Pancreas (tissue), 10 donors: ENCODE measurements around the gene KRT84. TPM values are rescaled to one million over a fixed set of nuclear protein-coding genes. Genes with fewer than 3 reads are reported as not detected.
A peak's percentile ranks its signal among the peaks of the same experiment; 100 is the strongest.

Experiments used
- ATAC-seq, 4 donors: fragments of 200-7000 bp; cut with Tn5 transposase; one replicate each; pipeline versions ENCODE4 v1.8.0 to v1.9.1; 2020; ENCODE audit warnings: mild to moderate bottlenecking in 4 of 4, moderate library complexity in 4 of 4
- DNase-seq, 6 donors: peaks; one replicate each; pipeline ENCODE4 v3.0.0-alpha.2; 2020
- FAIRE-seq: peaks from 2 replicates; lab custom pipeline; 2012; peaks lifted over from hg19 to GRCh38; lab: Jason Lieb, UNC
- H3K27ac ChIP-seq, 4 donors: fragments of 200-600 bp; sonication (generic); 1 replicate in 3 of 4; 2 replicates in 1 of 4; pipeline versions ENCODE4 v1.5.0 to v1.8.0; 2020
- H3K27me3 ChIP-seq, 4 donors: fragments of 200-600 bp; one replicate each; pipeline ENCODE4 v1.8.0; 2021
- H3K36me3 ChIP-seq, 3 donors: fragments of 200-600 bp; sonication (generic) in 1 of 3; one replicate each; pipeline versions ENCODE4 v1.5.0 to v1.8.0; 2020 to 2021
- H3K4me1 ChIP-seq, 3 donors: fragments of 200-600 bp; one replicate each; pipeline ENCODE4 v1.8.0; 2021
- H3K4me3 ChIP-seq, 4 donors: fragments of 200-600 bp; sonication (generic) in 2 of 4; one replicate each; pipeline versions ENCODE4 v1.5.0 to v1.8.0; 2020 to 2021
- H3K9me3 ChIP-seq, 4 donors: fragments of 200-600 bp; one replicate each; pipeline ENCODE4 v1.8.0; 2021
- WGBS, 2 donors: extraction: QIAGEN DNeasy Blood & Tissue Kit; methylation state at CpG; one replicate each; pipeline ENCODE4 v1.1.7; 2013; 5-methylcytosine and 5-hydroxymethylcytosine counted together
- intact Hi-C, 3 donors: fragments of 100-400 bp; cut with DNase I; formaldehyde crosslinking; loops; one replicate each; pipeline versions ENCODE4 v1.11.1 to v1.14.2; 2022
- polyA plus RNA-seq, 2 donors: library from polyadenylated mRNA; stranded (reverse); fragments of 200-250 nt; gene quantifications; one replicate each; pipeline ENCODE4 v1.2.3, GENCODE V29; 2013
- total RNA-seq, 6 donors: library from RNA; stranded (reverse); fragmentation: NEBNext Ultra II Directional in 4 of 6; extraction: Animal tissue kit (Norgen Biotek cat#: 25700) in 4 of 6; gene quantifications; one replicate each; pipeline versions ENCODE4 v1.2.1 to v1.2.4, GENCODE V29; 2021 to 2023
- TF ChIP-seq, protein P1 (sequence below), 4 donors: fragments of 200-600 bp; sonication (generic) in 3 of 4; IDR thresholded peaks; one replicate each; pipeline versions ENCODE4 v1.5.0 to v1.8.0; 2021; ENCODE audit warnings: antibody characterized with exemption in 4 of 4
- donor health status: healthy with polysubstance abuse.
- donor health status: DM: no; HTN: no; CAD: no; lungs with moderate emphysema.
- donor health status: DM: no; HTN: no; CAD: no.
- donor health status: control.
- donor health status: control.
- donor health status: Bipolar disorder and iron deficiency.
- donor health status: DM: yes; HTN: yes; CAD: no.
- donor health status: DM: no; HTN: no; CAD: no.
- donor health status: DM: no; HTN: no; CAD: no.
- donor health status: DM: yes; HTN: yes; CAD: no.

Gene KRT84
- total and polyA plus RNA-seq, 8 donors: not detected

DNA sequence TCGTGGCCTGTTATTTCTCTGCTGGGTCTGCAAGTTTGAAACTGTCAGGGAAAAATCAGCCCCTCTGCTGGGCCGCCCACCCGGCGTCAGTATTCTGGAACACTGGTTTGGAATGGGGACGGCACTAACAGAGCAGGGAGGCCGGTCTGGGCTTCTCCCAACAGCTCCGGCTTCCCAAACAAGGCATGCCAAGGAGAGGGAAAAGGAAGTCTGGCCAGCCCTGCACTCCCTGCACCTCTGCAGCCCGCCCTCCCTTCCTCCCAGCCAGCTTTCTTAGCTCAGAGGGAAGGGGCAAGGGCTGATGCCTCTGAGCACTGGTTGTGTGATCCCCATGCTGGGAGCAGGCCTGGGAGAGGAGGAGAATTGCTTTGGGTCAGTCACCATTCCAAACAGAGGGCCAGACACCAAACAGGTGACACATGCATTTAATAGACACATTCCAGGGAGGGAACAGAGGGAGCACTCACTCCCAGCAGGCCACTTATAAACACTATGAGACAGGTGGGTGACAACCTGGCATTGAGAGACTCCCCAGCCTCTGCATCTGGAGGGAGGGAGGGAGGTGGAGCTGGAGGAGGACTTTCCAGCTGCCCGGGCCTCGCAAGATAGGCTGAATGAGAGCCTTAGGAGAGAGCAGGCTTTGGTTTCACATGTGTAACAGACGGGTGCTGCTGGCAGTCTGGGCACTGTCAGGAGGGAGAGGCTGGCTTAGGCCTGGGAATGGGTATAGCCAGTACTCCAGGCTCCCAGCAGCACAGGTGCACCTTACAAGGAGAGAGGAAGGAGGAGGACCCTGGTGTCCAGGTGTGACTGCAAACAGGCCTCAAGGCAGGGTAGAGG, 38.4 kb upstream of the KRT84 start:
- WGBS, 2 donors: 75 to 78% methylated on average over 11 of the region's 11 CpGs
- intact Hi-C loops: no loop called here
- Histone ChIP-seq H3K4me1 (no peaks in the 10 kb centered on the region), H3K27me3 (no peaks in the 10 kb centered on the region), H3K27ac (no peak overlapping the region), H3K36me3 (no peaks in the 10 kb centered on the region), H3K9me3 (no peaks in the 10 kb centered on the region), H3K4me3 (no peak overlapping the region)
- DNase-seq (no peak), FAIRE-seq (no peak), ATAC-seq (peak in 1 of 4 donors; percentile 36)
- TF ChIP-seq, protein P1, sequence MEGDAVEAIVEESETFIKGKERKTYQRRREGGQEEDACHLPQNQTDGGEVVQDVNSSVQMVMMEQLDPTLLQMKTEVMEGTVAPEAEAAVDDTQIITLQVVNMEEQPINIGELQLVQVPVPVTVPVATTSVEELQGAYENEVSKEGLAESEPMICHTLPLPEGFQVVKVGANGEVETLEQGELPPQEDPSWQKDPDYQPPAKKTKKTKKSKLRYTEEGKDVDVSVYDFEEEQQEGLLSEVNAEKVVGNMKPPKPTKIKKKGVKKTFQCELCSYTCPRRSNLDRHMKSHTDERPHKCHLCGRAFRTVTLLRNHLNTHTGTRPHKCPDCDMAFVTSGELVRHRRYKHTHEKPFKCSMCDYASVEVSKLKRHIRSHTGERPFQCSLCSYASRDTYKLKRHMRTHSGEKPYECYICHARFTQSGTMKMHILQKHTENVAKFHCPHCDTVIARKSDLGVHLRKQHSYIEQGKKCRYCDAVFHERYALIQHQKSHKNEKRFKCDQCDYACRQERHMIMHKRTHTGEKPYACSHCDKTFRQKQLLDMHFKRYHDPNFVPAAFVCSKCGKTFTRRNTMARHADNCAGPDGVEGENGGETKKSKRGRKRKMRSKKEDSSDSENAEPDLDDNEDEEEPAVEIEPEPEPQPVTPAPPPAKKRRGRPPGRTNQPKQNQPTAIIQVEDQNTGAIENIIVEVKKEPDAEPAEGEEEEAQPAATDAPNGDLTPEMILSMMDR (IDR thresholded peaks at IDR 0.05): no peak

DNA sequence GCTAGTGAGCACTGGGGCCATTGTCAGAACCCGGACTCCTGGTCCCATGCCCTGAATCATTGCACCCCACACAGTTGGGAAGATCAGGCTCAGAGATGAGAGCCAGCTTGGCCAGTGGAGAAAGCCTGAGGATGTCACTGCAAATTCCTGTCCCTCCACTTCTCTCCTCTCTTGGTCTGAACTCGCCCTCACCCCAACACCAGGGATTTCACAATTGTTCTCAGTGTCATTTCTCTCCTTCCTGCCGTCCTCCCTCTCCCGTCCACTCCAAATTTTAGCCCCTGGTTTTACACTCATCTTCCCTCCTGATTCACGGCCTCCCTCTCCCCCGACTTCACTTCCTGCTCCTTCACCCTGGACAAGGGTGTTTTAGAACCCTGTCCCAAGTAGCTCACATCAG, 37.6 kb upstream of the KRT84 start:
- intact Hi-C loops: no loop called here
- no peaks in the 10 kb centered on the region for H3K27me3 ChIP-seq
- no peak overlapping the region for H3K27ac ChIP-seq
- FAIRE-seq (no peak), DNase-seq (no peak), ATAC-seq (peak in 1 of 4 donors; percentile 44)
- TF ChIP-seq, protein P1 (IDR thresholded peaks at IDR 0.05): no peak
- H3K4me3 ChIP-seq: no peak overlapping the region
- no peaks in the 10 kb centered on the region for H3K36me3 ChIP-seq
- H3K4me1 ChIP-seq: no peaks in the 10 kb centered on the region
- H3K9me3 ChIP-seq: no peaks in the 10 kb centered on the region
- 66 to 69% methylated on average over 6 of the region's 6 CpGs for WGBS, 2 donors

DNA sequence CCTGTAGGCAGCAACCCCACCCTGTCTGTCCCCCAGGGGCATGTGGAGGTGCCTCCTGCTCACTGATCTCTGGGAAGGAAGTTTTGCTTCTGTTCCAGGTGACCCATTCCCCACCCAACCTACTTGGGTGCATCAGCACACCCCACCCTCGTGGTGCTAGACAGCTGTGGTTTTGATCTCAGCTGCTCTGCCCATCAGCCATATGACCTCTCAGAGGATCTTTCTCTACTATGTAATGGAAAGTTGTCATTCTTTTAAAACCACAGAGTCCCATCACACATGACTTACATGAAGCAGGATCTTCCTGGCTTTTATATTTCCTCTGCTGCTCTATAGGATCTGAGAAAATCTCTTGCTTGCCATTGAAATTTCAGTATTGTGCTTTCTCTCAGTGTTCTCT, 34.2 kb upstream of the KRT84 start:
- Histone ChIP-seq H3K9me3 (no peaks in the 10 kb centered on the region), H3K36me3 (no peaks in the 10 kb centered on the region), H3K4me1 (no peaks in the 10 kb centered on the region), H3K27ac (no peak overlapping the region), H3K4me3 (no peak overlapping the region), H3K27me3 (no peaks in the 10 kb centered on the region)
- 53% methylated on average over 1 of the region's 1 CpG for WGBS, 2 donors
- no peak for FAIRE-seq
- TF ChIP-seq, protein P1 (IDR thresholded peaks at IDR 0.05): no peak
- intact Hi-C loops: no loop called here
- no peak for ATAC-seq
- no peak for DNase-seq

DNA sequence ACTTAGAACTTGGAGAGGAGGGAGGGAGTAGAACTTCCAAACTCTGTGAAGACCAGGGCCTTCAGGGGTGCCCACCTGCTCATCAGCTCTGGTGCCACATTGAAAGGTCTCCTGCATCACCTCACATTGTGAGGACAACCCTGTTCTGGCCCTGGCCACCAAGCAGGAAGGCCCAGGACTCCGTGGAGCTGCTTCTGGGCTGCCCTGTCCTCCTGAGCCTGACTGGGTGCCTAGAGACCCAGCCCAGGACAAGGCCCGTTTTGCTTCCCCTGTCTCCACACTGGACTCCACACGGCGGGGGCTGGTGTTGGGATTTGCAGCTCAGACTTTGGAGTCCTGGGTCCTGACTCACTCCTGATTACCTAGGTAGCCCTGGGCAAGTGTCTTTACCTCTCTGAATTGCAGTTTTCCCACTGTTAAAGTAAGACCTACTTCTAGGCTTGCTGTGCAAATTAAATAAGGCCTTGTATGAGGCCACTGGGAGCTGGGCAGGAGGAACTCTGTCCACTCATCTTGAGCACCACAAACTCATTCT, 33.2 kb upstream of the KRT84 start:
- Histone ChIP-seq H3K4me3 (no peak overlapping the region), H3K27me3 (no peaks in the 10 kb centered on the region), H3K27ac (no peak overlapping the region), H3K36me3 (no peaks in the 10 kb centered on the region), H3K9me3 (no peaks in the 10 kb centered on the region), H3K4me1 (no peaks in the 10 kb centered on the region)
- ATAC-seq (no peak), FAIRE-seq (no peak), DNase-seq (no peak)
- intact Hi-C loops: no loop called here
- 74 to 85% methylated on average over 4 of the region's 4 CpGs for WGBS, 2 donors
- TF ChIP-seq, protein P1 (IDR thresholded peaks at IDR 0.05): no peak

DNA sequence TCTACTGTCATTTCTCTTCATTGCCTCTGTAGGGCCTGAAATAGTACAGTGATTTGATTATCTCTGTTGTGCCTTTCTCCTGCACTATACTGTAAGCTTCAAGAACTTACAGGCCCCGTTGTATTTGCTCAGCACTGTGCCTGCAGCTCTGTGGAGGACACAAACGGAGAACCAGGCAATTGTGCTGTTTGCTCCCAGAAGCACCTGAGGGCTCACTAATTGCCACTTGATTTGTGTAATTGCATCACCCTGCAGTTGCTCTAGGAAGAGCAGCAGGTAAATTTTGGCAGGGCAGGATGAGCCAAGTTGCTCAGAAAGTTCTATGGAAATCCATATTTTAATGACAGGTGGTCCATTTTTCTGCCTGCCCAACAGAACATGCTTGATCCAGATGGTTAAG, 32.3 kb upstream of the KRT84 start:
- ATAC-seq: no peak
- Histone ChIP-seq H3K27me3 (no peaks in the 10 kb centered on the region), H3K9me3 (no peaks in the 10 kb centered on the region), H3K4me1 (no peaks in the 10 kb centered on the region), H3K4me3 (no peak overlapping the region), H3K27ac (no peak overlapping the region), H3K36me3 (no peaks in the 10 kb centered on the region)
- no peak for DNase-seq
- TF ChIP-seq, protein P1 (IDR thresholded peaks at IDR 0.05): no peak
- 74 to 77% methylated on average over 2 of the region's 2 CpGs for WGBS, 2 donors
- FAIRE-seq: no peak
- intact Hi-C loops: no loop called here
